ENCODE measurements around the gene IFI27L1. TPM values are rescaled to one million over a fixed set of nuclear protein-coding genes. Genes with fewer than 3 reads are reported as not detected.
A peak's percentile ranks its signal among the peaks of the same experiment; 100 is the strongest.

Gene IFI27L1
- total and polyA plus RNA-seq, 2 of the 13 experiments (the other 11 are each of a cell fraction or from before 2014, with no cell fraction given): 11.9 to 19.0 TPM

- no peak for TF ChIP-seq TRAFD1 (CRISPR knock-in tag; IDR thresholded peaks at IDR 0.05; ENCODE audit: borderline replicate concordance)
- TF ChIP-seq ZFP1 (CRISPR knock-in tag; IDR thresholded peaks at IDR 0.05): no peak
- no peak for TF ChIP-seq TEAD2 (CRISPR knock-in tag; IDR thresholded peaks at IDR 0.05)
- TF ChIP-seq JUND (CRISPR knock-in tag; IDR thresholded peaks at IDR 0.05): no peak
- peak; percentile 53 for TF ChIP-seq RAD21 (CRISPR knock-in tag; IDR thresholded peaks at IDR 0.05)
- no peak for TF ChIP-seq ZNF251 (CRISPR knock-in tag; IDR thresholded peaks at IDR 0.05)
- TF ChIP-seq AGO2 (optimal IDR thresholded peaks at IDR 0.05; ENCODE audit: low read depth, low read length): no peak
- peak; percentile 68 for TF ChIP-seq STAG1 (CRISPR knock-in tag; IDR thresholded peaks at IDR 0.05)
- no peak for TF ChIP-seq FOXK2 (IDR thresholded peaks at IDR 0.05)
- peak; percentile 68 for TF ChIP-seq CTCF (CRISPR knock-in tag; IDR thresholded peaks at IDR 0.05)
- TF ChIP-seq ZNF253 (CRISPR knock-in tag; IDR thresholded peaks at IDR 0.05; ENCODE audit: borderline replicate concordance): no peak
- no peak for TF ChIP-seq ATF3 (CRISPR knock-in tag; IDR thresholded peaks at IDR 0.05)
- TF ChIP-seq FOXC1 (CRISPR knock-in tag; IDR thresholded peaks at IDR 0.05; ENCODE audit: borderline replicate concordance): no peak
- TF ChIP-seq RNF219 (CRISPR knock-in tag; IDR thresholded peaks at IDR 0.05): no peak
- no peak for TF ChIP-seq SAP130 (CRISPR knock-in tag; IDR thresholded peaks at IDR 0.05; ENCODE audit: low read depth)
- no peak for TF ChIP-seq MTF1 (CRISPR knock-in tag; IDR thresholded peaks at IDR 0.05)
- no peak for TF ChIP-seq SRSF9 (IDR thresholded peaks at IDR 0.05; ENCODE audit: borderline replicate concordance, insufficient read depth, low read depth, low read length, poor library complexity, severe bottlenecking)
- no peak for TF ChIP-seq YEATS4 (CRISPR knock-in tag; IDR thresholded peaks at IDR 0.05; ENCODE audit: borderline replicate concordance)
- TF ChIP-seq ZNF577 (CRISPR knock-in tag; IDR thresholded peaks at IDR 0.05; ENCODE audit: borderline replicate concordance, low read depth): no peak
- TF ChIP-seq ZBTB26 (CRISPR knock-in tag; IDR thresholded peaks at IDR 0.05; ENCODE audit: borderline replicate concordance): no peak
- no peak for TF ChIP-seq BRF2 (CRISPR knock-in tag; IDR thresholded peaks at IDR 0.05)
- no peak for TF ChIP-seq ZFP36L2 (CRISPR knock-in tag; IDR thresholded peaks at IDR 0.05)
- no peak for TF ChIP-seq POLR2G (IDR thresholded peaks at IDR 0.05; ENCODE audit: low read depth, low read length)
Measured at GRCh38 chr14:94132285-94132887, 51.3 kb downstream of the IFI27L1 start (continued).
